CD14-positive monocyte (primary cell): ENCODE results near the gene CCL19. TPM values are rescaled to one million over a fixed set of nuclear protein-coding genes. Genes with fewer than 3 reads are reported as not detected.
A peak's percentile ranks its signal among the peaks of the same experiment; 100 is the strongest.

Experiments
- DNase-seq, 3 donors: peaks; one replicate each; pipeline ENCODE4 v3.0.0-alpha.2; 2011 to 2022
- H2AFZ ChIP-seq: 2 replicates; pipeline ENCODE4 v1.6.0; 2012; ENCODE audit warnings: mild to moderate bottlenecking, low read depth, low read length, inconsistent platforms; ENCODE audit not compliant: insufficient read depth, poor library complexity, severe bottlenecking
- H3K27ac ChIP-seq, 2 donors: 1 replicate in 1 of 2; 2 replicates in 1 of 2; pipeline ENCODE4 v1.5.1; 2012 to 2013; ENCODE audit warnings: low read length in 2 of 2, control low read depth in 1 of 2, inconsistent platforms in 1 of 2, low read depth in 1 of 2, mild to moderate bottlenecking in 1 of 2
- H3K27me3 ChIP-seq, 2 donors: one replicate each; pipeline versions ENCODE4 v1.6.0 to v1.6.1; 2011 to 2013; ENCODE audit warnings: low read length in 2 of 2; ENCODE audit not compliant: control insufficient read depth in 2 of 2, insufficient read depth in 2 of 2
- H3K36me3 ChIP-seq, 2 donors: replicated peaks in 1 of 2; 1 replicate in 1 of 2; 2 replicates in 1 of 2; pipeline versions ENCODE4 v1.5.1 to v1.6.1; 2012 to 2013; ENCODE audit warnings: low read length in 2 of 2, control low read depth in 1 of 2, inconsistent platforms in 1 of 2, mild to moderate bottlenecking in 1 of 2; ENCODE audit not compliant: insufficient read depth in 2 of 2, control insufficient read depth in 1 of 2
- H3K4me1 ChIP-seq, 2 donors: 1 replicate in 1 of 2; 2 replicates in 1 of 2; pipeline versions ENCODE4 v1.5.1 to v1.6.1; 2012 to 2013; ENCODE audit warnings: low read length in 2 of 2, control low read depth in 1 of 2, inconsistent platforms in 1 of 2, mild to moderate bottlenecking in 1 of 2, moderate library complexity in 1 of 2; ENCODE audit not compliant: insufficient read depth in 2 of 2, control insufficient read depth in 1 of 2
- H3K4me2 ChIP-seq: replicated peaks from 2 replicates; pipeline ENCODE3; 2012; ENCODE audit warnings: low read length, moderate library complexity, mild to moderate bottlenecking; ENCODE audit not compliant: poor library complexity, severe bottlenecking; ENCODE audit errors: extremely low read depth
- H3K4me3 ChIP-seq, 3 experiments: fragments of 200-600 bp in 1 of 3; sonication (generic) in 1 of 3; replicated peaks in 1 of 3; 1 replicate in 2 of 3; 2 replicates in 1 of 3; pipeline ENCODE4 v1.5.1; 2011 to 2013; ENCODE audit warnings: low read length in 3 of 3, mild to moderate bottlenecking in 3 of 3, control low read depth in 2 of 3, low read depth in 2 of 3, inconsistent platforms in 1 of 3, moderate library complexity in 1 of 3
- H3K79me2 ChIP-seq: 2 replicates; pipeline ENCODE4 v1.6.0; 2012; ENCODE audit warnings: mild to moderate bottlenecking, control low read depth, inconsistent platforms, low read length, moderate library complexity; ENCODE audit not compliant: insufficient read depth
- H3K9ac ChIP-seq: 2 replicates; pipeline ENCODE4 v1.6.0; 2017; ENCODE audit warnings: low read length, mild to moderate bottlenecking; ENCODE audit not compliant: insufficient read depth, poor library complexity, severe bottlenecking
- H3K9me3 ChIP-seq, 2 donors: replicated peaks in 1 of 2; 1 replicate in 1 of 2; 2 replicates in 1 of 2; pipeline versions ENCODE4 v1.5.1 to v1.6.1; 2012 to 2013; ENCODE audit warnings: low read length in 2 of 2, control low read depth in 1 of 2; ENCODE audit not compliant: control insufficient read depth in 1 of 2, insufficient read depth in 1 of 2
- H4K20me1 ChIP-seq: 2 replicates; pipeline ENCODE4 v1.6.0; 2012; ENCODE audit warnings: mild to moderate bottlenecking, low read length, control low read depth, moderate library complexity; ENCODE audit not compliant: insufficient read depth
- H3K27ac Mint-ChIP-seq, 7 donors: one replicate each; pipeline ENCODE4 v1.8.0; 2020; ENCODE audit warnings: mild to moderate bottlenecking in 7 of 7, mixed read lengths in 7 of 7, moderate library complexity in 6 of 7, inconsistent platforms in 2 of 7
- H3K27me3 Mint-ChIP-seq, 3 donors: one replicate each; pipeline ENCODE4 v1.8.0; 2021 to 2022; ENCODE audit warnings: low read depth in 3 of 3, mild to moderate bottlenecking in 3 of 3, mixed read lengths in 3 of 3, moderate library complexity in 3 of 3, inconsistent platforms in 1 of 3
- H3K36me3 Mint-ChIP-seq, 2 donors: one replicate each; pipeline ENCODE4 v1.8.0; 2020; ENCODE audit warnings: mixed read lengths in 2 of 2, inconsistent platforms in 1 of 2, mild to moderate bottlenecking in 1 of 2
- H3K4me1 Mint-ChIP-seq: one replicate; pipeline ENCODE4 v1.8.0; 2020; ENCODE audit warnings: mild to moderate bottlenecking, mixed read lengths
- H3K4me3 Mint-ChIP-seq, 2 donors: one replicate each; pipeline ENCODE4 v1.8.0; 2020; ENCODE audit warnings: mild to moderate bottlenecking in 2 of 2, mixed read lengths in 2 of 2, moderate library complexity in 1 of 2
- H3K9me3 Mint-ChIP-seq, 7 donors: one replicate each; pipeline ENCODE4 v1.8.0; 2020 to 2022; ENCODE audit warnings: mixed read lengths in 7 of 7, mild to moderate bottlenecking in 6 of 7, moderate library complexity in 6 of 7, inconsistent platforms in 2 of 7
- WGBS: methylation state at CpG from one replicate; pipeline ENCODE4 v1.1.5; 2013; ENCODE audit warnings: missing lambda C conversion rate; ENCODE audit not compliant: insufficient coverage; 5-methylcytosine and 5-hydroxymethylcytosine counted together
- intact Hi-C, 2 donors: fragments of 100-400 bp; cut with micrococcal nuclease; formaldehyde crosslinking; loops; one replicate each; pipeline versions ENCODE4 v1.15.0 to v1.15.1; 2023
- polyA plus RNA-seq, 3 donors: library from polyadenylated mRNA; depleted of rRNA in 1 of 3; unstranded in 2 of 3; stranded (reverse) in 1 of 3; fragments of 300-500 nt in 2 of 3; fragments of >200 nt in 1 of 3; fragmentation: Illumina TruSeq in 2 of 3; gene quantifications; 1 replicate in 2 of 3; 2 replicates in 1 of 3; pipeline ENCODE4 v1.2.3, GENCODE V29; 2012 to 2021
- TF ChIP-seq, protein P1 (sequence below): fragments of 200-600 bp; IDR thresholded peaks from one replicate; pipeline ENCODE4 v1.8.0; 2022; ENCODE audit warnings: antibody characterized with exemption, mild to moderate bottlenecking

The CCL19 gene
- polyA plus RNA-seq, 3 donors = 0.21 TPM; not detected in 2

- Histone ChIP-seq H3K9ac (no peak overlapping the region), H3K4me3 (no peak overlapping the region), H3K36me3 (peaks cover 16 to 26% of the 10 kb centered on the region in 2 donors), H3K27ac (no peak overlapping the region), H3K4me2 (no peak overlapping the region), H4K20me1 (no peaks in the 10 kb centered on the region), H3K9me3 (no peaks in the 10 kb centered on the region), H2AFZ (no peak overlapping the region), H3K4me1 (peaks cover 5 to 10% of the 10 kb centered on the region in 2 donors), H3K79me2 (no peaks in the 10 kb centered on the region), H3K27me3 (no peaks in the 10 kb centered on the region)
- H3K27ac Mint-ChIP-seq = peak overlapping the region in 2 of 7 donors; percentile 26 to 34
- H3K4me3 Mint-ChIP-seq = no peak overlapping the region
- peaks cover 8 to 14% (median 8%) of the 10 kb centered on the region in 3 donors for H3K27me3 Mint-ChIP-seq
- H3K36me3 Mint-ChIP-seq = peaks cover 28 to 36% of the 10 kb centered on the region in 2 donors
- TF ChIP-seq, protein P1, sequence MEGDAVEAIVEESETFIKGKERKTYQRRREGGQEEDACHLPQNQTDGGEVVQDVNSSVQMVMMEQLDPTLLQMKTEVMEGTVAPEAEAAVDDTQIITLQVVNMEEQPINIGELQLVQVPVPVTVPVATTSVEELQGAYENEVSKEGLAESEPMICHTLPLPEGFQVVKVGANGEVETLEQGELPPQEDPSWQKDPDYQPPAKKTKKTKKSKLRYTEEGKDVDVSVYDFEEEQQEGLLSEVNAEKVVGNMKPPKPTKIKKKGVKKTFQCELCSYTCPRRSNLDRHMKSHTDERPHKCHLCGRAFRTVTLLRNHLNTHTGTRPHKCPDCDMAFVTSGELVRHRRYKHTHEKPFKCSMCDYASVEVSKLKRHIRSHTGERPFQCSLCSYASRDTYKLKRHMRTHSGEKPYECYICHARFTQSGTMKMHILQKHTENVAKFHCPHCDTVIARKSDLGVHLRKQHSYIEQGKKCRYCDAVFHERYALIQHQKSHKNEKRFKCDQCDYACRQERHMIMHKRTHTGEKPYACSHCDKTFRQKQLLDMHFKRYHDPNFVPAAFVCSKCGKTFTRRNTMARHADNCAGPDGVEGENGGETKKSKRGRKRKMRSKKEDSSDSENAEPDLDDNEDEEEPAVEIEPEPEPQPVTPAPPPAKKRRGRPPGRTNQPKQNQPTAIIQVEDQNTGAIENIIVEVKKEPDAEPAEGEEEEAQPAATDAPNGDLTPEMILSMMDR = no peak
- H3K4me1 Mint-ChIP-seq = peaks cover 25% of the 10 kb centered on the region
- peaks cover 0 to 4% (median 0%) of the 10 kb centered on the region in 7 donors for H3K9me3 Mint-ChIP-seq
- DNase-seq = no peak
- intact Hi-C loops = no loop called here
- 79% methylated on average over 8 of the region's 11 CpGs for WGBS
Measured at GRCh38 chr9:34653151-34654072, 37.7 kb downstream of the CCL19 start.

DNA sequence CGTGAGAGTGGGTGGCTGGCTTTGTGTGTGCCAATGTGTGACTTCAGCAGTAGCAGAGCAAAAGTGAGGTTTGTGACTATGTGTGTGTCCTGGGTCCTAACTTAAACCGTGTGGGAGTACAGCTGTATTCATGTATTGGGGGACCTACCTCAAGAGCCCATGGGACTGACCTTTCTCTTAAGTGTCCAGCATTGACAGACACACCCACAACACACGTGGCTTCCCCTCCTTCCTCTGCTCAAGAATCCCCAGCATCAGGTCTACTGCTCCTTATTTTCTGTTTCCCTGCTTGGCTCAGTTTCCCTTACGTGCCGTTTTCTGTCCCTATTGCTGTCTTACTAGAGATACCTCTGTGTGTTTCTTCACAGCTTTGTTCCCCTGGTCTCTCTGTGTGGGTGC, 38.5 kb downstream of the CCL19 start:
- Mint-ChIP-seq H3K27ac (peak overlapping the region in 2 of 7 donors; percentile 1 to 26), H3K4me1 (peaks cover 31% of the 10 kb centered on the region), H3K36me3 (peaks cover 34 to 44% of the 10 kb centered on the region in 2 donors), H3K4me3 (peak overlapping the region; percentile 54 to 72), H3K27me3 (peaks cover 8 to 14% (median 8%) of the 10 kb centered on the region in 3 donors), H3K9me3 (peaks cover 0 to 4% (median 0%) of the 10 kb centered on the region in 7 donors)
- WGBS = 65% methylated on average over 3 of the region's 5 CpGs
- TF ChIP-seq, protein P1 = no peak
- intact Hi-C loops = no loop called here
- no peak overlapping the region for H3K4me3 ChIP-seq
- peak overlapping the region; percentile 46 for H3K4me2 ChIP-seq
- no peaks in the 10 kb centered on the region for H3K79me2 ChIP-seq
- H3K36me3 ChIP-seq = peaks cover 18 to 30% of the 10 kb centered on the region in 2 donors
- no peak overlapping the region for H2AFZ ChIP-seq
- H3K4me1 ChIP-seq = peaks cover 10 to 14% of the 10 kb centered on the region in 2 donors
- H3K27ac ChIP-seq = no peak overlapping the region
- no peaks in the 10 kb centered on the region for H3K9me3 ChIP-seq
- no peaks in the 10 kb centered on the region for H3K27me3 ChIP-seq
- H4K20me1 ChIP-seq = peaks cover 7% of the 10 kb centered on the region
- DNase-seq = no peak
- H3K9ac ChIP-seq = no peak overlapping the region
